ENCODE results near the gene CENPT.

The CENPT gene

DNA sequence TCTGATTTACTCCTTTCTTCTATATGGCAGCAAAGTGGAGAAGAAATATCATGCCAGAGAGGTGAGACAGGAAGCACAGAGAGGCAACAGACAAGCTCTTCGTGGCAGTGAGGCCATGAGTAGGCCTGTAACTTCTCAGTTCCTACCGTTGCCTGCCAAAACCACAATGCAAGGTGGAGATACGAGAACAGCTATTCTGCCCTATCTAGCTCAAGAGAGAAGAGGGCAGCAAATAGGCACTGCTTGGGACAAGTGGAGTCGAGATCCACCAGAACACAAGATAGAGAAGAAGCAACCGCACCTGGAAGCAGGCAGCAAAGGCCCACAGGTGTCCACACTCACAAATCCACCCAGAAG is 66.0 kb downstream of the CENPT start:
- peak overlapping the region; percentile 30; the same call in 1 of the 2 replicates for H3K27ac ChIP-seq
- TF ChIP-seq ZFX (IDR thresholded peaks at IDR 0.05; ENCODE audit: borderline replicate concordance), result no peak
- TF ChIP-seq, protein P1, sequence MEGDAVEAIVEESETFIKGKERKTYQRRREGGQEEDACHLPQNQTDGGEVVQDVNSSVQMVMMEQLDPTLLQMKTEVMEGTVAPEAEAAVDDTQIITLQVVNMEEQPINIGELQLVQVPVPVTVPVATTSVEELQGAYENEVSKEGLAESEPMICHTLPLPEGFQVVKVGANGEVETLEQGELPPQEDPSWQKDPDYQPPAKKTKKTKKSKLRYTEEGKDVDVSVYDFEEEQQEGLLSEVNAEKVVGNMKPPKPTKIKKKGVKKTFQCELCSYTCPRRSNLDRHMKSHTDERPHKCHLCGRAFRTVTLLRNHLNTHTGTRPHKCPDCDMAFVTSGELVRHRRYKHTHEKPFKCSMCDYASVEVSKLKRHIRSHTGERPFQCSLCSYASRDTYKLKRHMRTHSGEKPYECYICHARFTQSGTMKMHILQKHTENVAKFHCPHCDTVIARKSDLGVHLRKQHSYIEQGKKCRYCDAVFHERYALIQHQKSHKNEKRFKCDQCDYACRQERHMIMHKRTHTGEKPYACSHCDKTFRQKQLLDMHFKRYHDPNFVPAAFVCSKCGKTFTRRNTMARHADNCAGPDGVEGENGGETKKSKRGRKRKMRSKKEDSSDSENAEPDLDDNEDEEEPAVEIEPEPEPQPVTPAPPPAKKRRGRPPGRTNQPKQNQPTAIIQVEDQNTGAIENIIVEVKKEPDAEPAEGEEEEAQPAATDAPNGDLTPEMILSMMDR (IDR thresholded peaks at IDR 0.05), result no peak

DNA sequence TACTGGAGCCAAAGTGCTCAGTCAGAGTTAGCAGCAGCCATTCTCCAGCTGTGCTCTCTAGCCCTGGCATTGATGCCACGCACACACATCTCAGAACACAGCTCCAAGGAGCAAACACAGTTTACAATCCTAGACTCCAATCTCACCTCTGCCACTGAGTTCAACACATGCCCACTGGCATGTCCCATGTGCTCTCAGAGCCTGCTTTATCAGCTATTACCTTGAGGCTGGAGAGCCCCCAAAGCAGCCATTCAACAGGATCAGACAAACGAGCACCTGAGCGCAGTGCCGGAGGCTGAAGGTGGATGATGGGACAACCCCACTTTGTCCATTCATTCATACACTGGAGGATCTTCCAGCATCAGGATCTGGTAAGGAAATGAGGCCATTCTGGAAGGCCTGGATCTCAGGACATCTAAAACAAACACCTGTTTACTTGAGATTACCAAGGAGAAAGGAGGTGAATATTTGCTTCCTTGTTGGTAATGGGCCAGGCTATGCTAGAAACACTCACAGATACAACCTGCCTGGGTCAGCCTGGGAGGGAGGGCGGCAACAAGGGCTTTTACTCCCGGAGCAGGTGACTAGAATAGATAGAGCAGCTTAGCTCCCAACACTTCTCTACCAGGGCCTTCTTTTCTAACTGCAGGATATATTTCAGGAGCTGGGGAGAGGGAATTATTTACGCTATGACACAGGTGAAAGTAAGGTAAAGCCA is 66.5 kb downstream of the CENPT start:
- H3K27ac ChIP-seq, result peak overlapping the region; percentile 30; the same call in 1 of the 2 replicates
- TF ChIP-seq, protein P1 (IDR thresholded peaks at IDR 0.05), result no peak
- no peak for TF ChIP-seq ZFX (IDR thresholded peaks at IDR 0.05; ENCODE audit: borderline replicate concordance)

DNA sequence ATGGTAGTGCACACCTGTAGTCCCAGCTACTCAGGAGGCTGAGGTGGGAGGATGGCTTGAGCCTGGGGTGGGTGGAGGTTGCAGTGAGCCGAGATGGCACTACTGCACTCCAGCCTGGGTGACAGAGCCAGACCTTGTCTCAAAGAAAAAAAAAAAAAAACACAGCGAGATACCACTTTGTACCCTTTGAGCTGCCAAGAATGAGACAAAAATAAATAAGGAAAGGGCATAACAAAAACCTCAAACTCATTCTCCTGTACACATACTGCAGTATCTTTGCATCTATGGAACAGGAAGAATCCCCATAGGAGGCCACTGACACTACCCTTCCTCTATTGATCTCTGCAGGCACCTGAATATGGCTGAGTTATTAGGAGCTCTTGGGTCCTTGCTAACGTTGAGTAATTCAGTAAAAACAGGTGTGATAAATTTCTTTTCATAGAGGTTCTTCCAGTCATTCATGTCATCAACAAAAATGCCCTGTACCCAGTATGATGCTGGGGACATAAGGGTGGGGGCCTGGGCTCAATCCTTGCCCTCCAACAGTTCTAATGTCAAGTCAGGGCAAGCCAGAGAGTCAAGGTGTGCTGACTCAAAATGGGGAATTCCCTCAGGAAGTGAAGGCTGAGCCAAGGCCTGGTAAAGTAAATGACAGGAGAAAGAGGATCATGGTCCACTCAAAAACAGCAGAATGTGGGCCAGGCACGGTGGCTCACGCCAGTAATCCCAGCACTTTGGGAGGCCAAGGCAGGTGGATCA is 68.1 kb downstream of the CENPT start:
- TF ChIP-seq ZFX (IDR thresholded peaks at IDR 0.05; ENCODE audit: borderline replicate concordance), result no peak
- TF ChIP-seq, protein P1 (IDR thresholded peaks at IDR 0.05), result no peak
- H3K27ac ChIP-seq, result no peak overlapping the region
